ENCODE measurements around the gene OR51G1. TPM values are rescaled to one million over a fixed set of nuclear protein-coding genes. Genes with fewer than 3 reads are reported as not detected.

Gene OR51G1
- total RNA-seq, 3 donors from 2014 or later (not counting 1 experiment from before 2014, with no cell fraction given), result not detected

DNA sequence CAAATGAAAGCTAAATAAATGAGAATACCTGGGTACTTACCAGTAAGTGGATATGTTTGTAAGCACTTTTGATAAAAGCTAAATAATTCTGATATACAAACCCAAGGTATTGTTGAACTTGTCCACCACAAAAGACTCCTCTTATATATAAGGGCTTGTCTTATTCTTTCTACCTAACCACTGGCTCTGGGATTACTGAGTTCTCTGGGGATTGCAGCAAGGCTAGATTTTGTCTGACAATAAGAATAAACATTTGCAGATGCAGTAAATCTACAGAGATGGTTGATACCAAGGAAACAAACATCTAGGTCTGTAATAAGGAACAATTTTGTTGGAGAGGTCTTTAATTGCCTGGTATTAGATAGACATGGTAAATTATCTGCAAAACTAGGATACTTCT, 23.4 kb upstream of the OR51G1 start, which contains the start of gene OR51A4:
Gene OR51A4 (minus strand): TSS at position 101 of the 400 bp plus-strand sequence. CDS start 505 bp downstream, outside the sequence.
- H3K27ac Mint-ChIP-seq, result no peak within 1 kb of the TSS
- no peaks in the 10 kb centered on the region for H3K36me3 Mint-ChIP-seq

DNA sequence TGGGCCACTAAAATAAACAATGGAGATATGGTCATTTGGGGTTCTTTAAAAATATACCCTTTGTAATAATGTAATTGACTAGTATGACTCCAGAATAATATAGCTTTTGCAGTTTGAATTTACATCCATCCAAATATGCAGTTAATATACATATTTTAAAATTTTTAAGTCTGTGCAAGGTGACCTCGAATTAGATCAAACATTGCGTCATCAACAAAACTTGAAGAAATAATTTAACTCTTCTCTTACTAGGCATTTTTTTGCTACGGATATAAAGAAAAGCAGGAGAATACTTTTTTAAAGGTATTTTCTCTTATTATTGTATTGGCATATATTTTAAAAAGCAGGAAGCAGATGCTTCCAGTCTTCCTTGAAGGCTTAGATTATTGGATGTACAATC, 12.6 kb upstream of the OR51G1 start:
- no peak overlapping the region for H3K4me3 ChIP-seq (ENCODE audit: low read length)
- H3K9me3 ChIP-seq (ENCODE audit: control insufficient read depth, insufficient read depth, low read length), result no peaks in the 10 kb centered on the region
- H3K27ac Mint-ChIP-seq, result no peak overlapping the region
- H3K27me3 Mint-ChIP-seq (ENCODE audit: low read depth in 2 of 2), result no peaks in the 10 kb centered on the region
- no peaks in the 10 kb centered on the region for H3K4me1 Mint-ChIP-seq
- 75% methylated on average over 2 of the region's 3 CpGs for WGBS (ENCODE audit: insufficient coverage)
- no peaks in the 10 kb centered on the region for H3K36me3 Mint-ChIP-seq
- DNase-seq (no peak), ATAC-seq (no peak)
- H3K36me3 ChIP-seq (ENCODE audit: control insufficient read depth, insufficient read depth, low read length), result no peaks in the 10 kb centered on the region
- peaks cover 2 to 6% of the 10 kb centered on the region in 2 donors for H3K9me3 Mint-ChIP-seq
- no peak for TF ChIP-seq CTCF (IDR thresholded peaks at IDR 0.05)
- intact Hi-C loops (cut with micrococcal nuclease), result no loop called here
- no peak overlapping the region for H3K4me3 Mint-ChIP-seq
- H3K4me1 ChIP-seq (ENCODE audit: control insufficient read depth, insufficient read depth, low read length), result no peaks in the 10 kb centered on the region
- no peaks in the 10 kb centered on the region for H3K27me3 ChIP-seq (ENCODE audit: control insufficient read depth, insufficient read depth, low read length)
- H3K27ac ChIP-seq (ENCODE audit: low read length), result no peak overlapping the region

More for the DNA sequence above, 23.4 kb upstream of the OR51G1 start, which contains the start of gene OR51A4:
- no peak for TF ChIP-seq CTCF (IDR thresholded peaks at IDR 0.05)
- DNase-seq (no peak), ATAC-seq (no peak)
- no peak within 1 kb of the TSS for H3K4me3 Mint-ChIP-seq
- Histone ChIP-seq H3K36me3 (ENCODE audit: control insufficient read depth, insufficient read depth, low read length) (no peaks in the 10 kb centered on the region), H3K4me3 (ENCODE audit: low read length) (no peak within 1 kb of the TSS), H3K9me3 (ENCODE audit: control insufficient read depth, insufficient read depth, low read length) (no peaks in the 10 kb centered on the region), H3K27me3 (ENCODE audit: control insufficient read depth, insufficient read depth, low read length) (no peaks in the 10 kb centered on the region), H3K27ac (ENCODE audit: low read length) (no peak within 1 kb of the TSS), H3K4me1 (ENCODE audit: control insufficient read depth, insufficient read depth, low read length) (no peaks in the 10 kb centered on the region)
- H3K9me3 Mint-ChIP-seq, result peaks cover 0 to 2% of the 10 kb centered on the region in 2 donors
- no peaks in the 10 kb centered on the region for H3K4me1 Mint-ChIP-seq
- intact Hi-C loops (cut with micrococcal nuclease), result loop anchor here (1.0 kb wide), 1 partner anchor 8 kb away; the partner anchor contains the start of gene OR51A2
- H3K27me3 Mint-ChIP-seq (ENCODE audit: low read depth in 2 of 2), result no peaks in the 10 kb centered on the region

DNA sequence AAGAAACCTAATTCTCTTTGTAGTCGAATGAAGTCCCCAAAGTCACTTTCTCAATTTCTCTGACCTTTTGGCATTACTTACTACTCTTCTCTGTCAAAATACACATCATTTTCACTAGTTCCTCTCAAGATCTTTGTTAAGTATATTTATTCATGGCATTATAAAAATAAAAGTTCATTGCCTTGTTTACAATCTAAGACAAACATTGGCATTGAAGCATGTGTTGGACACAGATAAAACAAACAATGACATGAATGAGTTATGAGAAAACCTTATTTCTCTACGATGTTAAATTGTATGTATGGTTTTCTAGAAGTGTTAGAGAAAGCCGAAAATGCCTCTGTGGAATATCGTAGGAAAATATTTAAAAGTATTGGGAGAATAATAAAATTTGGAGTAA, 8.6 kb upstream of the OR51G1 start:
- 91% methylated on average over 3 of the region's 4 CpGs for WGBS (ENCODE audit: insufficient coverage)
- H3K9me3 Mint-ChIP-seq, result peaks cover 2 to 4% of the 10 kb centered on the region in 2 donors
- no peaks in the 10 kb centered on the region for H3K9me3 ChIP-seq (ENCODE audit: control insufficient read depth, insufficient read depth, low read length)
- ATAC-seq (no peak), DNase-seq (no peak)
- no peaks in the 10 kb centered on the region for H3K36me3 Mint-ChIP-seq
- no peaks in the 10 kb centered on the region for H3K36me3 ChIP-seq (ENCODE audit: control insufficient read depth, insufficient read depth, low read length)
- no peak overlapping the region for H3K27ac ChIP-seq (ENCODE audit: low read length)
- H3K27me3 Mint-ChIP-seq (ENCODE audit: low read depth in 2 of 2), result no peaks in the 10 kb centered on the region
- no peaks in the 10 kb centered on the region for H3K4me1 ChIP-seq (ENCODE audit: control insufficient read depth, insufficient read depth, low read length)
- TF ChIP-seq CTCF (IDR thresholded peaks at IDR 0.05), result no peak
- H3K4me3 Mint-ChIP-seq, result no peak overlapping the region
- H3K27me3 ChIP-seq (ENCODE audit: control insufficient read depth, insufficient read depth, low read length), result no peaks in the 10 kb centered on the region
- H3K4me1 Mint-ChIP-seq, result no peaks in the 10 kb centered on the region
- intact Hi-C loops (cut with micrococcal nuclease), result no loop called here
- H3K27ac Mint-ChIP-seq, result no peak overlapping the region
- H3K4me3 ChIP-seq (ENCODE audit: low read length), result no peak overlapping the region

GRCh38 chr11:4926608-4927007, 2.5 kb upstream of the OR51G1 start:
- H3K4me3 Mint-ChIP-seq, result no peak overlapping the region

More at GRCh38 chr11:4926608-4927007, 2.5 kb upstream of the OR51G1 start:
- DNase-seq (no peak), ATAC-seq (no peak)
- Histone ChIP-seq H3K9me3 (ENCODE audit: control insufficient read depth, insufficient read depth, low read length) (no peaks in the 10 kb centered on the region), H3K27ac (ENCODE audit: low read length) (no peak overlapping the region), H3K27me3 (ENCODE audit: control insufficient read depth, insufficient read depth, low read length) (no peaks in the 10 kb centered on the region), H3K36me3 (ENCODE audit: control insufficient read depth, insufficient read depth, low read length) (no peaks in the 10 kb centered on the region), H3K4me3 (ENCODE audit: low read length) (no peak overlapping the region), H3K4me1 (ENCODE audit: control insufficient read depth, insufficient read depth, low read length) (no peaks in the 10 kb centered on the region)
- Mint-ChIP-seq H3K9me3 (peaks cover 6 to 8% of the 10 kb centered on the region in 2 donors), H3K27ac (no peak overlapping the region), H3K27me3 (ENCODE audit: low read depth in 2 of 2) (peaks cover 0 to 6% of the 10 kb centered on the region in 2 donors), H3K4me1 (no peaks in the 10 kb centered on the region), H3K36me3 (no peaks in the 10 kb centered on the region)
- TF ChIP-seq CTCF (IDR thresholded peaks at IDR 0.05), result no peak
- intact Hi-C loops (cut with micrococcal nuclease), result no loop called here

Data from natural killer cell (primary cell).